HG02970 (cell line): ENCODE measurements around the gene WHRN.
A peak's percentile ranks its signal among the peaks of the same experiment; 100 is the strongest.

Experiments used
- ATAC-seq: cut with Tn5 transposase; IDR thresholded peaks from one replicate; pipeline ENCODE4 v1.9.1; 2021; ENCODE audit warnings: mild to moderate bottlenecking, moderate library complexity, moderate number of reproducible peaks; ENCODE audit not compliant: unreplicated experiment, low FRiP score

WHRN gene

DNA sequence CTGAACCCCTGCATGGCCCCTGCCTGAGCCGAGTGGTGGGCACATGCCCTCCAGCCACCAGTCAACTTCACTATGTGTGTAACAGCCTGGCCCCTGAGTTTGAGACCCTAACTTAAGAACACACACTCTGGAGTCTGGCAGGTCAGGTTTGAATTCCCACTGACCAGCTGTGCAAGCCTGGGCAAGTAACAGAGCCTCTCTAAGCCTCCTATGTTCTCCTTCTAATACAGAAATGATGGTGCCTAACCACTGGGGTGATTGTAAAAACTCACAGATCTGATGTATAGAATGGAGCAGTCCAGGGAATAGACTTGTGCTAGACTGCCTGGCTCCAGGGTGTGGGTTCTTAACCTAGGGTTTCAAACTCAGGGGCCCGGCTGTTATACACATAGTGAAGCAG, 100.7 kb downstream of the WHRN start:
- no peak for ATAC-seq

GRCh38 chr9:114403153-114403756, 102.0 kb downstream of the WHRN start:
- no peak for ATAC-seq

- ATAC-seq: no peak
Measured at GRCh38 chr9:114401344-114401743, 103.9 kb downstream of the WHRN start.

- ATAC-seq: no peak
Measured at GRCh38 chr9:114400772-114401171, 104.5 kb downstream of the WHRN start.

DNA sequence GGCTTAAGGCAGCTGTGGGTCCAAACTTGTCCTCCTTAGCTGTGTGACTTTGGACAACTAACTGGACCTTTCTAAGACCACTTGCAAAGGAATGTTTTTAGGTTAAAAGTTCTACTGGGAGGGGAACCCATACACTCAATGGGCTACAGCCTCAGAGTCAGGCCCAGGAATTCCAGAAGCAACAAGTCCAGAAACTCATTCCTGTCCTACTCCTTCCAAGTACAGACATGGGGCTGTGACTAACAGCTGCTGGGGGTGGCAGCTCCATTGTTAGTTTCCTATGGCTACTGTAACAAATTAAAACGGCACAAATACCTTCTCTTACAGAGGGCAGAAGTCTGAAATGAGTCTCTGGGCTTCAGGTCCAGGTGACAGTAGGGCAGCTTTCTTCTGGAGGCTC, 105.1 kb downstream of the WHRN start:
- no peak for ATAC-seq

DNA sequence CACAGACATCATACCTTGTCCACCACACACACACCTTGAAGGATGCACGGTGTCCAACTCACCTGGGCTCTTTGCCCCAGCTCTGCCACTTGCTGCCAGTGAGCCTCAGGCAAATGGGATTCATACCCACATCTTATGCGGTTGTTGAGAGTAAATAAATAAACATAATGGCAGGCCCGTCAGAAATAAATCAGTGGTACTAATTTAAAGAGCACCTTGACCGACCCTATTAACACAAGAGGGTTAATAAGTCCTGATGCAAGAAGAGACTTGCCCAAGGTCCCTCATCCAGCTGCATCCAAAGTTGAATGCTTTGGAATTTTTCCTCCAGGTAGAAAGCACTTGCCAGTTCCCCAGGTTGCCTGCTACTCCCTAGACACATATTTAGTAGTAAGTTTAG, 105.9 kb downstream of the WHRN start:
- ATAC-seq: no peak

- peak; percentile 80 for ATAC-seq
Measured at GRCh38 chr9:114397848-114398605, 107.2 kb downstream of the WHRN start.

DNA sequence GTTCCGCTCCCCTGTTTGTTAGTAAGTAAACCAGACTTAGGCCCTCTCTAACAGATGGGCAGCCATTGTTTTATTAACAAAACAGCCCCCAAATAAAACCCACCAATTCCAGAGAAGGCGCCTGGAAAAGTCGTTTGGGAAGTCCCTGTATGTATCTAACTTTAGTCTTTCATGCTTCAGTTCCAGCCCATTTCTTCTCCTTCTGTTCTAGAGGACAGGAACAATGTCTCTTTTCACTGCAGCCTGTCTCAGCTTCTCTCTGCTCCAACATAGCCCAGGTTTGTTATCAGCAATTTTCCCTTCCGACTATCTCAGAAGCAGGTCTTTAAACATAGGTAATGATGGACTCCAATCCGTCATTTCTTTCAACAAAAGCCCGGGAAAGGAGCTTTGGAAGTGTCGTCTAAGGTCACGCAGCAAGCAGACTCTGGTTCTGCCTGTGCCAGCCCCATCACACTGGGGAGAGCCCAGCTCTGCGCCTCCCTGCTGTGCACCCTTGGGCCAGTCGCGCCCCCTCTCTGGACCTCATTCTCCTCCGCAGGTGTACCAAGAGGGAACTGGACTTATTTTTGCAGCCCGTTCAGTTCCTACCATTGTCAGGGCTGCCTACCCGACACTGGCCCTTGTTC, 107.9 kb downstream of the WHRN start:
- no peak for ATAC-seq

GRCh38 chr9:114396558-114397218, 108.6 kb downstream of the WHRN start:
- ATAC-seq: no peak

- ATAC-seq: no peak
Measured at GRCh38 chr9:114395768-114396167, 109.5 kb downstream of the WHRN start.

DNA sequence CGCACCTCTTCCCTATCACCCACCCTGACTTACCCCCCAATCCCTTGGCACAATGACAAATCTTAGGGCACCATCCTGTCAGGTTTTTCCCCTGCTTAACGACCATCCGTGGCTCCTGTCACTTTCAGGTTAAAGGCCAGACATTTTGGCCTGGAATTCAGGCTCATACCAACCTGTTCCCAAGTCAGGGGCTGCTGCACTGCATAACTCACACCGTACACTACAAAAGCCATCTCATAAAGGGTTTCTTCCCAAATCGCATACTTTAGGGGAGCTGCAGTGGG, 110.0 kb downstream of the WHRN start:
- no peak for ATAC-seq

GRCh38 chr9:114394523-114395333, 110.5 kb downstream of the WHRN start:
- no peak for ATAC-seq

DNA sequence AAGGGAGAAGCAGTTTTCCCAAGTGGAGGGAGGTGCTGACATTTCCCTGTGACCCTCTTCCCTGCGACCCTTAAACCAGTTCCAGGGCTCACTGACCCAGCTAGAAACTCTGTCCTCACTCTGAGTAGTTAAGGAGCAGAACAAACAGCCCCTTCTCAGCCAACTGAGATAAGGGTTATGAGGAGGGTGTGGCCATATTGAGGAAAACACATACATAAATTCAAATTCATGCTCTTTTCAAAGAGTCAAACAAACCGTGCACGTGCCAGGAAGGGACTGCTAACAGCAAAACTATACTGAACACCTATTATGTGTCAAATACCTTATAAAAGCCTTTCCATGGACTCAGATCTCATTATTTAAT, 112.5 kb downstream of the WHRN start:
- no peak for ATAC-seq

- no peak for ATAC-seq
Measured at GRCh38 chr9:114390952-114391351, 114.3 kb downstream of the WHRN start.

DNA sequence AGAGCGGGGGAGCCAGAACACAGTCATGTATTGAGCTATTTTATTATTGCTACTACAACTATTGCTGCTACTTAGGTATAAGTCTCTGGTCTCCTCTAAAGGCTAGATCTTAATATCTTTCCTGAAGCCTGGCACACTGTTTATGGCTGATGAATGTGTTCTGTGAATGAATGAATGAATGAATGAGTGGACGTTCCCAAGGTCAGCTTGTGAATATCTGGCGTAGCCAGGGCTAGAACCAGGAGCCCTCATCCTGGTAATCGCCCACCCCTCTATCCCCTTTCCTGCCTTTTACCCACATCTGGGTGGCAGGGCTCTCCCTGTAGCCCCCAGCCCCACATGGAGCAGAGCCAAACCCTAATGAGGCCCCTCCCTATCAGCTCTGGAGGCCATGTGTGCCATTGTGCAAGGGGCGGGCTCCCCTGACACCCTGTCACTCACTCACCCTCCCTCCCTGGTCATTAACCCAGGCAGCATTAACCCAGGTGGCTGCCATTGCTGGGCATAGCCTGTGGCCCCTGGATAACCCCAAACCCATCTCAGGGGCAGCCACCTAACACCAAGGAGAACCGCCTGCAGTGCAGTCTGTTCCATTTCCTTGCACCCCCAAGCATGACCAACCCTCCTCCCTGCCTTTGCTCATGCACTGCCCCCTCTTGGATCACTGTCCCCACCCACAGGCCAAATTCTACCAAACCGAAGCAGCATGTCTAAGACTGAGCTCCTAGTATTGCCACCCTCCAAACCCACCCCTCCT, 115.5 kb downstream of the WHRN start:
- ATAC-seq: no peak

- no peak for ATAC-seq
Measured at GRCh38 chr9:114388764-114389375, 116.4 kb downstream of the WHRN start.

DNA sequence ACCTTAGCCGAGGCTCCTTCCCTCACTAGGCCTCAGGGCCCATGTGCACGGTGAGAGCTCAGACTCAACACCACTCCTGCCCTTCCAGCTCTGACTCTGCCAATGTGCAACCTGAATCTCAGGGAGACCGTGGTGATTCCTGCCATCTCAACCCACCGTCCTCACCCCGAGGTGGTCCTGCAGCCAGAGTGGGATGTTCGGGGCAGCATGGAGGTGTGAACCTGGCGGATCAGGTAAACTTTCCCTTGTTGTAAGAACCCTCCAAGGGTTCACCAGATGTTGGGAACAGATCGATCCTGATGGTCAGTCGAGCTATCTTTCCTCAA, 117.0 kb downstream of the WHRN start:
- no peak for ATAC-seq

DNA sequence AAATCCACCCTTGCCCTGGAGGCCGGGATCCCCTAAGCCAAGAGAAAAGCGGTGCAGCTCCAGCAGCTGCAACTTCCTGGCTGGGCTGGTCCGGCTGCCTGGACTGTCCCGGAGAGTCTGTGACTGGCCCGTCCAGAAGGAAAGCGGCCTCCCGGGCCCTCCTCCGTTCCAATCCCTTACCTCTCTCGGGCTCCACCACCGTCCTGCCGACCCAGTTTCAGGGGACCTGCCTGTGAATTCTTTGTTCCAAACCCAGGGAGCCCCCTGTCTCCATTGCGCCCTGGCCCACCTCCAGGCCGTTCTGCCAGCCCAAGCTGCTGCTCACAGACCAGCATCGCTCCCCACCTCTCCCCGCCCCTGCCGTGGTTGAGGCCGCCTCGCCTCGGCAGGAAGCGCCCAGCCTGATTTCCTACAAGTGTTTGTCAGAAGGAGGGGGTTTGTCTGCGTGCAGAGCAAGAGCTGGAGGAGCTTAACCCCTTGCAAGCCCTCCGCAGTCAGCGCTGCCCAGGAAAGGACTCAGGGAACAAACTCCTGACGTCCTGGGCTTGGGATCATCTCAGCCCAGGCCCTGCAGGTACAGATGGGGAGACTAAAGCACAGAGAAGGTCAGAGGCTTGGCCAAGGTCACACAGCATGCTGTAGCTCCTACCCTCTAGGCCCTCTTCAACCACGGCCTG, 117.5 kb downstream of the WHRN start, which contains the start of gene AKNA:
Gene AKNA, minus strand, starts transcription at position 303 of the 677 bp plus-strand sequence. CDS start 6,649 bp downstream, outside the sequence.
- no peak for ATAC-seq
